Endodermal cell (in vitro differentiated cells): ENCODE measurements around the gene ADD1. TPM values are rescaled to one million over a fixed set of nuclear protein-coding genes. Genes with fewer than 3 reads are reported as not detected.
A peak's percentile ranks its signal among the peaks of the same experiment; 100 is the strongest.

Experiments
- DNase-seq: peaks from one replicate; pipeline ENCODE4 v3.0.0-alpha.2; 2017
- H3K27ac ChIP-seq: 2 replicates; pipeline ENCODE4 v1.5.1; 2013; ENCODE audit warnings: mild to moderate bottlenecking, low read depth, low read length, moderate library complexity
- H3K27me3 ChIP-seq: 2 replicates; pipeline ENCODE4 v1.6.1; 2013; ENCODE audit warnings: mild to moderate bottlenecking, low read length, moderate library complexity; ENCODE audit not compliant: insufficient read depth, control insufficient read depth, poor library complexity, severe bottlenecking
- H3K36me3 ChIP-seq: 2 replicates; pipeline ENCODE4 v1.7.0; 2013; ENCODE audit warnings: mild to moderate bottlenecking, low read length, moderate library complexity; ENCODE audit not compliant: control insufficient read depth, insufficient read depth
- H3K4me1 ChIP-seq: one replicate; pipeline ENCODE4 v1.7.0; 2013; ENCODE audit warnings: low read length; ENCODE audit not compliant: control insufficient read depth, insufficient read depth
- H3K4me3 ChIP-seq: 2 replicates; pipeline ENCODE4 v1.5.1; 2013; ENCODE audit warnings: mild to moderate bottlenecking, low read length, moderate library complexity
- H3K9ac ChIP-seq: 2 replicates; pipeline ENCODE4 v1.6.1; 2013; ENCODE audit warnings: mild to moderate bottlenecking, low read length, moderate library complexity; ENCODE audit not compliant: poor library complexity, severe bottlenecking; ENCODE audit errors: extremely low read depth
- H3K9me3 ChIP-seq: 2 replicates; pipeline ENCODE4 v1.6.1; 2013; ENCODE audit warnings: mild to moderate bottlenecking, low read length, moderate library complexity; ENCODE audit not compliant: control insufficient read depth
- H3K27ac Mint-ChIP-seq: 2 replicates; pipeline ENCODE4 v1.8.0; 2020; ENCODE audit warnings: mixed read lengths
- H3K27me3 Mint-ChIP-seq: 2 replicates; pipeline ENCODE4 v1.8.0; 2021; ENCODE audit warnings: mild to moderate bottlenecking, mixed read lengths; ENCODE audit not compliant: insufficient read depth
- H3K36me3 Mint-ChIP-seq: 2 replicates; pipeline ENCODE4 v1.8.0; 2020; ENCODE audit warnings: low read depth, mixed read lengths
- H3K4me1 Mint-ChIP-seq: 2 replicates; pipeline ENCODE4 v1.8.0; 2020; ENCODE audit warnings: mixed read lengths
- H3K4me3 Mint-ChIP-seq: 2 replicates; pipeline ENCODE4 v1.8.0; 2020; ENCODE audit warnings: mild to moderate bottlenecking, moderate library complexity, mixed read lengths
- H3K9me3 Mint-ChIP-seq: 2 replicates; pipeline ENCODE4 v1.8.0; 2020; ENCODE audit warnings: mild to moderate bottlenecking, mixed read lengths
- CTCF ChIP-seq: fragments of 200-600 bp; sonication (generic); conservative IDR thresholded peaks from 2 replicates; pipeline ENCODE4 v1.5.0; 2021; ENCODE audit warnings: antibody characterized with exemption, mild to moderate bottlenecking
- WGBS, 2 experiments: methylation state at CpG; one replicate each; pipeline versions ENCODE4 v1.1.5 to v1.1.7; 2013; ENCODE audit warnings: missing lambda C conversion rate in 2 of 2, mixed read lengths in 1 of 2; ENCODE audit not compliant: insufficient coverage in 1 of 2, insufficient read length in 1 of 2; 5-methylcytosine and 5-hydroxymethylcytosine counted together
- total RNA-seq, 2 donors: library from RNA; stranded (reverse); fragmentation: NEBNext Ultra II Directional in 1 of 2; extraction: Animal tissue kit (Norgen Biotek cat#: 25700) in 1 of 2; gene quantifications; 2 replicates in 1 of 2; 3 replicates in 1 of 2; pipeline ENCODE4 v1.2.1, GENCODE V29; 2021

ADD1 gene
- total RNA-seq, 2 donors from 2014 or later: 231 to 257 TPM

GRCh38 chr4:2923668-2924173, 80.1 kb downstream of the ADD1 start:
- WGBS, 2 experiments: 97 to 99% methylated on average over 13 to 16 of the region's 16 CpGs
- H3K27ac ChIP-seq: no peak overlapping the region
- TF ChIP-seq CTCF: no peak
- Mint-ChIP-seq H3K4me1 (peaks cover 22% of the 10 kb centered on the region), H3K36me3 (peaks cover 85% of the 10 kb centered on the region), H3K4me3 (no peak overlapping the region), H3K27me3 (no peaks in the 10 kb centered on the region), H3K9me3 (peaks cover 17% of the 10 kb centered on the region), H3K27ac (peak overlapping the region; percentile 86)
- DNase-seq: no peak
- H3K36me3 ChIP-seq: peaks cover 84% of the 10 kb centered on the region
- H3K4me1 ChIP-seq: peaks cover 7% of the 10 kb centered on the region
- H3K27me3 ChIP-seq: no peaks in the 10 kb centered on the region
- H3K9me3 ChIP-seq: peaks cover 13% of the 10 kb centered on the region
- H3K4me3 ChIP-seq: no peak overlapping the region
- H3K9ac ChIP-seq: no peak overlapping the region

GRCh38 chr4:2924286-2924685, 80.6 kb downstream of the ADD1 start:
- Mint-ChIP-seq H3K36me3 (peaks cover 85% of the 10 kb centered on the region), H3K4me1 (peaks cover 22% of the 10 kb centered on the region), H3K9me3 (peaks cover 11% of the 10 kb centered on the region), H3K27ac (peak overlapping the region; percentile 61), H3K4me3 (no peak overlapping the region), H3K27me3 (no peaks in the 10 kb centered on the region)
- no peak overlapping the region for H3K4me3 ChIP-seq
- H3K4me1 ChIP-seq: peaks cover 7% of the 10 kb centered on the region
- no peak for TF ChIP-seq CTCF
- no peak overlapping the region for H3K27ac ChIP-seq
- no peaks in the 10 kb centered on the region for H3K27me3 ChIP-seq
- peaks cover 11% of the 10 kb centered on the region for H3K9me3 ChIP-seq
- 95 to 96% methylated on average over 8 of the region's 8 CpGs for WGBS, 2 experiments
- no peak for DNase-seq
- no peak overlapping the region for H3K9ac ChIP-seq
- H3K36me3 ChIP-seq: peaks cover 85% of the 10 kb centered on the region

GRCh38 chr4:2924765-2925301, 81.2 kb downstream of the ADD1 start:
- no peak overlapping the region for H3K27ac ChIP-seq

More at GRCh38 chr4:2924765-2925301, 81.2 kb downstream of the ADD1 start:
- no peak overlapping the region for H3K9ac ChIP-seq
- peaks cover 6% of the 10 kb centered on the region for H3K9me3 ChIP-seq
- WGBS, 2 experiments: 94 to 96% methylated on average over 3 to 7 of the region's 7 CpGs
- peaks cover 5% of the 10 kb centered on the region for H3K9me3 Mint-ChIP-seq
- H3K4me3 ChIP-seq: no peak overlapping the region
- peak overlapping the region; percentile 61 for H3K27ac Mint-ChIP-seq
- no peaks in the 10 kb centered on the region for H3K27me3 Mint-ChIP-seq
- DNase-seq: no peak
- H3K4me1 Mint-ChIP-seq: peaks cover 22% of the 10 kb centered on the region
- no peak overlapping the region for H3K4me3 Mint-ChIP-seq
- no peaks in the 10 kb centered on the region for H3K27me3 ChIP-seq
- H3K36me3 ChIP-seq: peaks cover 85% of the 10 kb centered on the region
- TF ChIP-seq CTCF: no peak
- H3K4me1 ChIP-seq: peaks cover 7% of the 10 kb centered on the region
- peaks cover 83% of the 10 kb centered on the region for H3K36me3 Mint-ChIP-seq
